SU-DHL-6 (cell line): ENCODE data around the gene PEDS1.

Source experiments
- CTCF ChIP-seq: fragments of 200-600 bp; sonication (generic); IDR thresholded peaks from one replicate; pipeline ENCODE4 v1.5.1; 2017; ENCODE audit warnings: antibody characterized with exemption, mild to moderate bottlenecking, low read length, moderate library complexity; ENCODE audit not compliant: insufficient read depth, poor library complexity, severe bottlenecking
- EZH2phosphoT487 ChIP-seq: fragments of 200-600 bp; sonication (generic), shearing (Covaris generic); conservative IDR thresholded peaks from 2 replicates; pipeline ENCODE4 v1.6.1; 2018; ENCODE audit warnings: mild to moderate bottlenecking, antibody characterized with exemption, low read length, moderate library complexity, mixed read lengths

GRCh38 chr20:50146214-50146613, 7.3 kb downstream of the PEDS1 start:
- TF ChIP-seq CTCF (no peak), EZH2phosphoT487 (no peak)
